Bone marrow (tissue), 2 donors: ENCODE results near the gene KRT8.
"Not testable (repeated sequence)": the region's sequence is repeated elsewhere in the genome, so short reads cannot be mapped to it uniquely, and the experiment has no call there.

ENCODE experiments used
- DNase-seq, 2 donors: peaks; one replicate each; lab custom pipeline; 2025; lab: John Stamatoyannopoulos, UW

The KRT8 gene

DNA sequence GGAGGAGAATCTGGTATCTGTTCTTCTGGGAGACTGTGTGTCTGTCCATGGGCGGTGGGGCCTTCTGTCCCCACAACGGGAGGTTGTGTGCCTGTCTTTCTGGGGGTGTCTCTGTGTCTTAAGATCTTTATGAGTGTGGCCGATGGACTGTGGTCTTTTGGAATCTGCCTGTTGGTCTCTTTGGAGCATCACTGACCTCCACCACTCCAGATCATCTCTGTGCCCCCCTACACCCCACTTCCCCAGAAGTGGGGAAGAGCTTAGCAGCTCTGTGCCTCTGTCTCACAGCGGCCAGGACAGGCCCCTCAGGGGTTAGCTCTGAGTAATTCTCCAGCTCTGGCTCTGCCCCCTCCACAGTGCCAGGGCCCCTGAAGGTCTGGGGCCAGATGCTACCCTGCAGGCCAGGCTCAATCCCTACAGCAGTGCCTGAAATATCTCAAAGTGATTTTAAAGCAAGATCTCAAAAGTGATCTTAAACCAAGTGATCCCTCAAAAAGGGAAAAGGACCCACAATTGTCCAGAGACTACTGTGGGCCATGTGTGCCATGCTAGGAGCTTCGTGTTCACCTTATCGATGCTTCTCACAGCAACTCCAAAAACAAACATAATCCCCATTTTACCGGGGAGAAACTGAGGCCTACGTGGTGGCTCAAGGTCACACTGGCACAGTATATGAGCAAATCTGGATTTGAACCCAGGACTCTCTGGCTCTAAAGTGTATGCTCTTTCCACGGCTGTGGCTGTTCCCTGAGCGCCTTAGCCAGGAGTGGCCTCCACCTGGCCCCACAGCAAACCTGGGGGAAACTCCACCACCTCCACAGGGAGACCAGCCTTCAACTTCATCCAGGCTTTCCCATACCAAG lies 30.1 kb downstream of the KRT8 start:
- no peak for DNase-seq

GRCh38 chr12:52873832-52874572 lies 30.9 kb downstream of the KRT8 start:
- peak; percentile 67 to 75 for DNase-seq

- no peak for DNase-seq
Observed at GRCh38 chr12:52873513-52873831, 31.4 kb downstream of the KRT8 start.

DNA sequence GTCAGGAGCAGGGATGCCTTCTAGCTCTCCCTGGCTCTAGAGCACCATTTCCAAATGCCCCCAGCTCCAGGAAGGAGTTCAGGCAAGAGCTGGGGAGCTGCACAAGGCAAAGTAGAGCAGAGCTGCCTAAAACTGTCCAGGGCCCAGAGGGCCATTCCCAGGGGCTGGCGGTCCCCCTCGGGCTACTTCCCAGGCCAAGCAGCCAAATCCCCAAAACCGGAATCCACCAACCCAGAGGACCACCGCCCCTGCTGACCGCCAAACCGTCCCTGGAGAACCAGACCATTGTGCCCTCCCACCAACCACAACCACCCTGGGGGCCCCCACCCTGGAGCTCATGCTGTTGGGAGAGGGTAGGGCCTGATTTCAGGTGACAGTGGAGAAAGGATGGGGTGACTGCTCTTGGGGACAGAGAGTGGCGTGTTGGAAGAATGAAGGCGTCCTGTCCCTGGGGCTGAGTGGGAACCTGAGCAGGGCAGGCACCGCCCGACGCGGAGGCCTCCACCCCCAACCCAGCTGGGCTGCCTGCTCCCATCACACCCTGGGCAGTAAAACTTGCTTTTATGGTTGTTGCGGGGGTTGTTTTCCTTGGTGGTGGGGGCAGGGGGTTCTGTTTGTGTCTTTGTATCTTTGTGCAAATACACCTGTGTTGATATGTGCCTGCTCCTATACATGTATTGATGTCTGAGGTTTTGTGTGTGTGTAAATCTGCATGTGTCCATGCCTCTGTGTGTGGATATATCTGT lies 32.1 kb downstream of the KRT8 start:
- DNase-seq = no peak

DNA sequence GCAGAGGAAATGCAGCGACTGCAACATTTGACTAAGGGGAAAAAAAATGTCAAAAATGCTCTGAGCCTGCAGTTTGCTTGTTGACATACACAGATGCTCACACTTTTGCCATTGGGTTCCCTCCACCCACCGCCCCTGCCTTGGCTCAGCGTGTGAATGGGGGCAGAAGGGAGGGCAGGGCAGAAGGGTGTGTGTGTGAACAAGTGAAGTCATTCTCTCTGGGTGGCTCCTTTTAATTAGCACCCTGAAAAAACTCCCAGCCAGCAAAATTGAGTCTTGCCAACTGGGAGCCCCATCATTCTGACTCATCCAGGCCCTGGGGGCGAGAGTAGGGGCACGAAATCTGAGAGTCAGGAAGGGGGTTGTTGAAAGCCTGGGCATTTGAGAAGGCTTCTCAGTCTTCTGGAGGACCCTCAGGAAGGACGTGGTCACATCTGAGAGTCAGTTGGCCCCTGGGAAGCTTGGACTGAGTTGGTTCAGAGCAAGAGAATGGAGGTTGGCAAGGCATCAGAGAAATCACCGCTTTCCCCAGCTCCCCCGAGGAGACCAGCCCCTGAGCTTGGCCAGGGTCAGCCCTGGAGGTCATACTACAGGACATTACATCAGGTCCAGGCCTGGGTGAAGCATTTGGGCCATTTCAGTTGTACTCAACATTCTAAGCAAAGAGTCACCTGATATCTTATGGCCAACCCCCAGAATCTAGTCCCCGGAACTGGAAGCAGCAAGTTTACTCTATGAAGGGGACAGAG lies 33.4 kb downstream of the KRT8 start:
- no peak for DNase-seq

DNA sequence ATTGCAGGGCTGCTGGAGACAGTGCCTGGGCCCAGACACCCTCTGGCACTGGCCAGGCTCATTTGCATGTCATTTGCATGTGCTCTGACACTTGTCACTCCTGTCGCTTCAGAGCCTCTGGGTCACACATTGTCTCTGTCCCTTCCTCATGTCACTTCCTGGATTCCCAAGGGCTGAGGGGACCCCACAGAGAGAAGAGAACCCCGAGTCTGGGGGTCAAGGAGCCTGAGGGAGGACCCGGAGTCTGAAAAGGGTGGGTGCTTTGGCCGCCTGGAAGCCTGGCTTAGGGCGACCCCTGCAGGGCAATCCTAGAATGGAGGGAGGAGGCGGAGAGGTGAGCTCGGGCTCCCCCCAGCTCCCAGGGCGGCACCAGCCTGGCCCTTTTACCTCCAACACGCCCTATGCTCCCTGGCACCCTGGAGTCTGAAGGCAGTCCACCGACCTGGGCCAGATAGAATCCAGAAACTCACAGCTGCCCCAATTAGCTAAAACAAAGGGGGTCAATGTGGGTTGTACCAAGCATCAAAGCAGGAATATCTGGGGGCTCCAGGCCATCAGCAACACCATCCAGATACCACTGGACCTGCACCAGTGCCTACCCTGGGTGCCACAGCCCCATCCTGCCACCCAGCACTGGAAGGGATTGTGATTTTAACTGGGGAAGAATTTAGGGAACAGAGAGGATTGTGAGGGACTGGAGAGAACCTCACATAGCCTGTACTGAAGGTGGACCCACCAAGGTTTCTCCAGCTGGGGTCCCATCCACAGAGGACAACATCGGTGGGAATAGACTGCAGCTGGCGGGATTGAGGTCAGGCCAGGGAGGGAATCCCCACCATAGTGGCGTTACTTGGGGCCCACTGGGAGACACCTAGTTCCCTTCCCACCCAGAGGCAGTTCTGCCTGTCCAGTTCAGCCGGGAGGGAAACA lies 34.2 kb downstream of the KRT8 start:
- DNase-seq = peak; percentile 42 to 58

- peak; percentile 11 to 86 for DNase-seq
Observed at GRCh38 chr12:52867642-52868041, 37.2 kb downstream of the KRT8 start.

GRCh38 chr12:52867152-52867551 lies 37.7 kb downstream of the KRT8 start:
- DNase-seq = no peak

DNA sequence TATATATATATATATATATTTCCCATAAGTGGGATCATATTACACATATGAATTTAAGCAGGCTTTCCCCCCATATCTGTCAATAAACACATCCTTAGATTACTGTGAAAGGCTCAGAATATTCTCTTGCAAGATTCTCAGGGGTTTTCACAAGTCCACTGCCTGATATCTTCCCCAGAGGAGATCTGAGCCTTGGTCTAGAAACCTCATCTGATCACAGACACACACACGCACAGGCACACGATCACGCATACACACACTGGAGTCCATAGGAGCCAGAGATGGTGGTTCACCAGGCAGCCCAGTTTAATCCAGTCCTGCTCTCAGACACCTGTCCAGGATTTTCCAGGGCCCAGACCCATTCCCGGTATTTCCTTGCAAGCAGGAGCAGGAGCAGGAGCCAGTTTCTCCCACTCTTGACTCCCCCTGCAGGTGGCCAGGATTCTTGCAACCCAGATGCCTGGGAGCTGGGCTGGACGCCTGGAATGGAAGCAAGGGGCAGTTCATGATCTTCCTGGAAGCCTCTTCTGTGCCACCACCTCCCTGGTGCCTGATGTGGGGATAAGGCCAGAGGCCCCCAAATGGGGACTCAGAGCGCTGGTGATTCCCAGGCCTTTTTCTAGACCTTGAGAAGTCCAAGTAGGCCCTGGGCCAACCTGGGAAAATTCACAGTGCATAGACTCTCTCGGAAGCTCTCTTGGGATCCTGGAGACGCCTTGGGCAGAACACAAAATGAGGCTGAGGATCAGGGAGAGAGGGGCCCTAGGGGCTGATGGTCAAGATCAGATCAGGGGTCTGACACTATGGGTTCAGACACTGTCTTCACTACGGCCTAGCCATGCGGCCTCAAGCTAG lies 39.6 kb downstream of the KRT8 start:
- DNase-seq = peak in 1 of 2 donors; percentile 11

DNA sequence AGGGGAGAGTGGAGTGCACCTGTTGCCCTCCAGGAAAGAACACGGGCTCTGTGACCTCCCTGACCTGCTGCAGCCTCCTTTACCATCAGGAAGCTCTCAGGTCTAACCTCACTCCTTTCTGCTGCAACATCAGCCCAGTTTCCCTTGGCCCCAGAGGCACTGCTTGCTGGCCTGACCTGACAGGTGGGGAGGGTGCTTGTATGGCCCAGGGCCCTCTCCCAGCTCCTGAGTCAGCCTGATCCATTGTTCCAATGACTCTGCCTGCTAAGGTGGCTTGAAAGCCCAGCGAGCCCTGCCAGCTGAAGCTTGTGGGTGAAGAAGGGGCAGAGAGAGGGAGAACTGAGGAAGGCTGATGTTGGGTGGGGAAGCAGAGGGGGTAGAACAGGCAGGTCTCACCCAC lies 42.9 kb downstream of the KRT8 start:
- DNase-seq = no peak

DNA sequence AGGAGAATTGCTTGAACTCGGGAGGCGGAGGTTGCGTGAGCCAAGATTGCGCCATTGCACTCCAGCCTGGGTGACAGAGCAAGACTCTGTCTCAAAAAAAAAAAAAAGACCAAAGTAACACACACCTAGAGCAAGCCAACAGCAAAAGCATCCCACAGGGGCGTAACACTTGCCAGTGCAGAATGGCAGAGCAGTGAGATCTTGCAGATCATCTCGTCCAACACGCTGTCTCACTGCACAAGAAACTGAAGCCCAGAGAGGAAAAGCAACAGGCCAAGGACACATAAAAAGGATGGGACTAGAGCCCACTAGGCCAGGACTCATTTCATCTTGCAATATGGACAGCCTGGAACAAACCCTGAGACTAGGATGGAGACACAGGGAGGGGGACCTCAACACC lies 43.4 kb downstream of the KRT8 start:
- no peak for DNase-seq

DNA sequence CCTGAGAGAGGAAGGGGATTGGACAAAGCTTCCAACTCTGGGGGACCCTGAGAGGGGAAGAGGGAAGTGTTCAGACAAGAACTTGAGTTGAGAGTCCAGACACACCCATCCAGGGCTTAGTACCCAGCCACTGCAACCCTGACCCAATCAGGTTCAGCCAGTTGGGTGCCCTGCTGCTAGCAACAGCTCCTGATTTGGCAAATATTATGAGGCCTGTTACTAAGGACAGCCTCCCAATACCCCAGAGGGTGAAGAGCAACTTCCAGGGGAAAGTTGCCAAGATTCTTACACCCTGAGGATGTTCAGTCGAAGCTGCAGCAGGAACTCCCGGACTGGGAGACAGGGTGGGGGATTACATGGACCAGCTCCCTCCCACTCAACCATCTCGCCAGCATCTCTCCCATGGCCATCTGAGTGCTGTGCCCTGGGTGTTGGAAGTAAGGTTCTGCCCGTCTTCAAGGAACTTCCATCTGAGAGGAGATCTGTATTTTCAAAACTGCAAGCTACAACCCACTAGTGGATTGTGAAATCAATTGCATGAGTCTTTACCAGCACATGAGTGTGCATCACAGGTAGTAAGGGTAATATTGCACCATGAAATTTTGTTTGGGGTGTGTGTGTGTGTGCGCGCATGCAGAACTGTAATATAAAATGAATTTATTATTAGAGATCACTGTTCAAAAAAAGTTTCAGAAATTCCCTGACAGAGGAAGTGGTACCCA lies 44.6 kb downstream of the KRT8 start:
- no peak for DNase-seq

DNA sequence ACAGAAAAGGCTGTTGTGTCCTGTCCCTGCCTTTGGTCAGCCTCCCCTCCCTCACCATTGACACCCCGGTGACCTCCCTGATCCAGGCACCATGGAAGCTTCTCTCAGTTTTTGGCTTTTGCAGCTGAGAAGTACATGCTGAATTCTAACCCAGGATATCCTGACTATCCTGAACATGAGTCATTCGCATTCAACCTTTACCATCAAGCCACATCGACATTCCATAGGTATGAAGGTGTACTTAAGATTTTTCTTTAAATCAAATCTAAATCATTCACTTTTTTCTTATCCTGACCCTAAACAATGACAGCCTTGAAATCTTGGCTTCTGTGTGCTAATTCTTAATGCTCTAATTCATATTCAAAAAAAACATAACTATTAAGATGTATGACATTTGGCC lies 47.4 kb downstream of the KRT8 start:
- DNase-seq = no peak

- DNase-seq = no peak
Observed at GRCh38 chr12:52856787-52857186, 48.1 kb downstream of the KRT8 start.

GRCh38 chr12:52856077-52856476 lies 48.8 kb downstream of the KRT8 start:
- not testable (repeated sequence) for DNase-seq

GRCh38 chr12:52851787-52852186 lies 53.1 kb downstream of the KRT8 start:
- DNase-seq = no peak

GRCh38 chr12:52850681-52851080 lies 54.2 kb downstream of the KRT8 start:
- DNase-seq = no peak

- no peak for DNase-seq
Observed at GRCh38 chr12:52849511-52849910, 55.4 kb downstream of the KRT8 start.

DNA sequence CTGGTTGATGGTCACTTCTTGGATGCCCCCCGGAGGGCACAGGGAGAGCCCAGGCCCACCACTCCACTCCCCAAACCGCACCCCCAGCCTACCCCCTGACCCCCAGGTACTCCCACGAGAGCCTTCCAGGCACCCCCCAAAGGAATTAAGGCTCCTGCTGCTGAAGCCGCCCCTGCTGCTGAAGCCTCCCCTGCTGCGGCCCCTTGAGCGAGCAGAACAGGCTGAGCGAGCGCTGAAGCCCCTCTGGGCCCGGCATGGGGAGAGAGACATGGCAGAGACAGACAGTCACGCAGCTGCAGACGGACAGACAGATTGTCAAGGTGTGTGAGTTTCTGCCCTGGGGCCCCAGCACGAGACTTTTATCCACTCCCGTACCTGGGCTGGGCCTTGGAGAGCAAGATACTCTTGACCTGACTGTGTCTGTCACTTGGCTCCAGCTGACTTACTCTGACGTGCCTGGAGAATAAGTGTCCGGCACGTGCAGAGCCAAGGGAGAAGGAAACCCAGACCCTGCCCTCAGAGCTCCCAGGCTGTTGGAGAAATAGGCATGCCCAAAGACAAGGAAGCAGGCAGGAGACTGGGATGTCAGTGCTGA lies 56.1 kb downstream of the KRT8 start, which contains the start of gene KRT78:
Gene KRT78, minus strand, starts transcription at position 334 of the 595 bp plus-strand sequence. Its CDS starts 64 bp downstream, at position 270.
- DNase-seq = no peak
